MV-4-11 (cell line): Measurements from ENCODE around the gene TBX4.

Experiments
- DNase-seq: peaks from one replicate; lab custom pipeline; 2025; lab: John Stamatoyannopoulos, UW

Gene TBX4

DNA sequence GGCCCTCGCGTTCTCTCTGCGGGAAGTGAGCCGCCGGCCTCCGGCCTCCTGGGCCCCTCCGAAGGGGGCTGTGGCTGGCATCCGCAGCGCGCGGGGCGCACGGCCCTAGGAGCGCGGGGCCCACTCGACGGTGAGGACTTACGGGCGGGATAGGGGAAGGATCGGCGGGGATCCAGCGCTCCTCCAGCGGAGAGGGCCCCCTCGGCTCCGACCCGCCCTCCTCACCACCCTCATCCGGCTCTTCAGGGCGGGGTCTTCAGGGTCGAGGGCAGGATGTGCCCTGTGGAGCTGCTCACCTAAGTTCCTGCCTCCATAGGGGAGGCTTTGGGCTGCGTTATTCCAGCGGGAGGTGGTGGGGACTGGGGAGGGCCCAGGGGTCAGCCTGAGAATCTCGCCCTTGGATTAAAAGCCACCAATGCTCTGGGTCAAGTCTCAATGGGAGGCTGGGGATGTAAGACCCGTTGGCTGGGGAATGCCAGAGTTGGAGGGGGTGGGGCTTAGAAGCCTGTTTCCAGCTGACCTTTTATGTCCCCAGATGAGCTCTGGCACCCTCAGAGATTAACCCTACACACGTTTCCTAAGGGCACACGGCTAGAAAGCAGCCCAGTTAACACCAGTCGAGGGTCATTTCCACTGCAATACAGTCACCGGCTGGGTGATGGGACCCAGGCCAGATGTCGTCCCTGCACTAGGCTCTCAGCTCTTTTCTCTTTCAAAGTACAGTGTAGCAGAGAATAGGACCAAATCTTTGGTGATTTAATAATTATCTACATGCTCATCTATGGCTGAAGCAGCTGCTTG is 39.2 kb upstream of the TBX4 start:
- no peak for DNase-seq

DNA sequence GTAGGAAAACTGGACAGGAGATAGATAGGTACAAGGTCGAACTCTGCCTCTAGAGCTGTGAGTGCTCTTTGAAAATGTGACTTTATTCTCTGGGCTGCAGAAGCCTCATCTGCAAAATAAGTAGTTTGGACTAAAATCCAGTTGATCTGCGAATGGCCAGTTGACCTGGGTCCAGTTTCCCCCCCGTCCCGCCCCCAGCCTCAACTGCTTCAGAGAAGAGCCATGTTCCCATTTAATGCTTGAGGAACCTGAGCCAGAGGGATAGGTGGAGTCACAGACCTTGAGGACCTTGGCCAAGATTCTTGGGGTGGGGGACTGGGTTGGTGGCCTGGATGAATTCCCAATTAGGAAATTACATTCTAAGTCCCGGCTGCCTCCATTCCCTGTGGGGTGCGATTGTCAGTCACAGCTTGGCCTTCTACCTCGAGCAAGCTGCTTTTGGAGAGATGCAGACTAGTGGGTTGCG is 38.5 kb upstream of the TBX4 start:
- DNase-seq = no peak

GRCh38 chr17:61414141-61414935 is 37.9 kb upstream of the TBX4 start:
- DNase-seq = no peak

DNA sequence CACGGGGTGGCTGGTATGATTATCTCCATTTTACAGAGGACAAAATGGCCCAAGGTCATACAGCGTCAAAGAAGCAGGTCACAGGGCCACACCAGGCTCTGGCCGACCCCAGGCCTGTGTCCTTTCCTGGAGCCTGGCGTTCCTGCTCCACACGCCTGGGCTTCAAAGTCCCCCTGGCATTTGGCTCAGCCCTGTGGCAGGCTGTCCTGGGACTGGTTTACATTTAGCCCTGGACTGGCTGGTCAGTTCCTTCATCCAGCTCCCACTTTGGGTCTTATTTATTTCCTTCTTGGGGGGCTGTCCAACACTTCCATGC is 37.3 kb upstream of the TBX4 start:
- DNase-seq = no peak

DNA sequence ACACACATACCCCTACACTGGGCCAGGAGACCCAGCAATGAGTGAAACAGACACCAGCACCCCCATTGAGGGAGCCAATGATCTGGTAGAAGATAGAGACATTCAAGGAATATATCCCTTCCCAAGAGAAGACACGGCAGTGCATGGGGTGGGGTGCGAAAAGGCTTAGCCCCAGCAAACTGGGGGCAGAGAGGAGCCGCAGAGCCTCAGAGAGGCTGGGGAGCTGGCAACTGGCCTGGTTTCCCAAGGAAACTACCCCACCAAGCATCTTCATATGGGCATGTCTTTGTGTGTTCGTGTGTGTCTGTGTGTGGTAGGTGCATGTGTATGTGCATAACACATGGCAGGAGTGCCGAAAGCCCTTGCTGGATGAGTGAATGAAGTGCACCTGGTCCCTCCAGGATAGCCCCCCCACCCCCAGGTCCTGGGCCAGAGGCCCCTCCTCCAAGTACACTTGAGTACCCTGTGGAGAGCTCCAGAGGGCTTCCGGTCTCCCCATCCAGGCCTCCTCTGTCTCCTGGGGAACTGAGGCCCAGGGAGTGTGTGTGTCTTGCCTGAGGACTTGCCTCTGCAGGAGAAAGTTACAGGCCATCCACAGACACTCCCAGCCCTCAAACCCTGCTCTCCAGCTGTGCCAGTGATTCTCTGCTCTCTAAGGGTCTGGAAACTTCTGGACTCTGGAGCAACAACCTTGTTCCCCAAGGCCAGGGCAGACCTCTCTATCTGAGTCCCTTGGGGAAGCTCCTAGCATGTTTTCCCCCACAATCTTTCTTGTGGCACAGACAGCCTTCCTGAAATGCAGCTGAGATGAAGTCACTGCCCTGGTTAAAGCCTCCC is 36.6 kb upstream of the TBX4 start:
- no peak for DNase-seq

GRCh38 chr17:61416211-61416539 is 36.0 kb upstream of the TBX4 start:
- DNase-seq = no peak

- peak; percentile 81 for DNase-seq
These were observed 35.5 kb upstream of the TBX4 start for GRCh38 chr17:61416540-61417363.

DNA sequence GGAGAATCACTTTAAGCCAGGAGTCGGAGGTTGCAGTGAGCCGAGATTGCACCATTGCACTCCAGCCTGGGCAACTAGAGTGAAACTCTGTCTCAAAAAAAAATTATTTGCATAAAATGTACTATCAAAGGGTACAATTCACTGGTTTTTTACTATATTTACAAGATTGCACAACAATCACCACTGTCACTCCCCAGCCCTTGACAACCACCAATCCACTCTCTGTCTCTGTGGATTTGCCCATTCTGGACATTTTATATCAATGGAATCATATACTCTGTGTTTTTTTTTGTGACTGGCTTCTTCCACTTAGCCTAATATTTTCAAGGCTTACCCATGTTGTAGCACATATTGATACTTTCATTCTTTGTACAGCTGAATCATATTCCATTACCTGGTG is 33.8 kb upstream of the TBX4 start:
- DNase-seq = no peak

GRCh38 chr17:61419496-61420046 is 32.7 kb upstream of the TBX4 start:
- no peak for DNase-seq

DNA sequence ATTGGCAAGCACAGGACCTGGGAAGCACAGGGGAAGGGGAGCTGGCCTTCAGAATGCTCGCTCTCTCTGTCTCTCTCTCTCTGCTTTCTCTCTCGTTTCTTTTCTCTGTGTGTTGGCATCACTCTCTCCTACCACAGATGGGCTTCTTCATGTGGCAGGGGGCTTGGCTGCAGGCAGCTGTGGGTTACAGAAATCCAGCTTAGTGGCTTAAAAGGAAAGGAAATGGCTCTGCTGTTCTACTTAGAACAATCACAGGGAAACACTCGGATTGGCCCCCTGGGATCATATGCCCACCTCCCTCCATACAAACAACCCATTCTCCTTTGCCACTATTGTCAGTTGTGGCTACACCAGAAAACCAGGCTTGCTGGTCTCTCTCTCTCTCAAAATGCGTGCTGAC is 32.2 kb upstream of the TBX4 start:
- no peak for DNase-seq

- no peak for DNase-seq
These were observed 31.4 kb upstream of the TBX4 start for GRCh38 chr17:61420745-61421398.

DNA sequence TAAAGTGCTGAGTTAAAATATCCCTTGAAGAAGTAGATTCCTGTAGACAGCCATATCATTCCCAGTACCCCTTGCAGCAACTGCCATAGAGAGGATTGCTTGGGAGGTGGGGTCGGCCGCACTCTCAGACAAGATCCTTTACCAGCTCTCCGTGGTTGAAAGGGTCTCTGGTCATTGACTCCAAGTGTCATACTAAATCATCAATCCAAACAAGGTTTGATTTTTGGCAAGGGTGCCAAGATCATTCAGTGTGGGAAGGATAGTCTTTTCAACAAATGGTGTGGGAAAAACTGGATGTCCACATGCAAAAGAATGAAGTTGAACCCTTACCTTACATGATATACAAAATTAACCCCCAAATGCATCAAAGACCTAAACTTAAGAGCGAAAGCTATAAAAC is 30.8 kb upstream of the TBX4 start:
- no peak for DNase-seq

GRCh38 chr17:61422116-61422799 is 30.0 kb upstream of the TBX4 start:
- DNase-seq = no peak

- DNase-seq = no peak
These were observed 29.4 kb upstream of the TBX4 start for GRCh38 chr17:61422869-61423268.

DNA sequence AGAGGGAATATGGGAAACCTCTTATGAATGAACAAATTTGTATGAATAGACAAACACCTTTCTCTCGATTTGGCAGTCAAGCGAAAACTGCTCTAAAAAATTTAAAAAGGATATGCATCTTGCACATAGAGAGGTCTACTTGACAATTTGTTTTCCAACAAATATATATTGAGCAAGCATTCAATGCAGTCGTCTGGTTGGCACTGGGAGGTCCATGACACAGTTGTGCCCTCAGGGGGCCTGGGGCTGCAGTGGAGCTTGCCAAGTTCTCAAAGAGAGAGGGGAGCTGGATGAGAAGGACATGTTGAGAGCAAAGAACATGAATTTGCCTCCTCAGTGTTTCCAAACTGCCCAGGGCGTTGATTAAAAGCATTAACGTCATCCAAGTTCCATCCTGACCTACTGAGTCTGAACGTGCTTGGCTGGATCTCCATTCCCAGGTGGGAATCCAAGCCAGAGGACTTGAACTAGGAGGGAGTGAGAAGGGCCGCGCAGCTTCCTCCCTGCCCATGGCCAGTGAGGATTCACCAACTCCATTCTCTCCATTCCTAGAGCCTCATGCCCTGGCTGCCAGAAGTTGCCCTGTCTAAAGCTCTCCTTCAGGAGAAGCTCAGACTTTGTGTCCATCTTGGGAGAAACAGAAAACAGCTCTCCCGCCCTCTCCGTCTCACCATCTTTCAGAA is 28.1 kb upstream of the TBX4 start:
- no peak for DNase-seq

- DNase-seq = no peak
These were observed 26.3 kb upstream of the TBX4 start for GRCh38 chr17:61425682-61426481.

GRCh38 chr17:61426482-61427304 is 25.5 kb upstream of the TBX4 start:
- DNase-seq = no peak

DNA sequence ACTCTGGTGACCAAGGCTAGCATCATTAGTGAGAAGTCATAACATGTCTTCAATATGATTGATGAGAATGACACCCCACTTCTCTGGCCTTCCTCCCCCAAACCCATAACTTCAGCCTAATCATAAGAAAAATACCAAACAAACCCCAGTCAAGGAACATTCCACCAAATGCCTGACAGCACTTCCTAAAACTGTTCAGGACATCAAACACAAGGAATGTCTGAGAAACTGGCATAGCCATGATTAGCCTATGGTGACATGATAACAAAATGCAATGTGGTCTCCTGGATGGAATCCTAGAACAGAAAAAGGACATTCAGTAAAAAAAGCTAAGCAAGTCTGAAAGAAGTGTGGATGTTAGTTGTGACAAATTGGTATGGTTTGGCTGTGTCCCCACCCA is 24.7 kb upstream of the TBX4 start:
- no peak for DNase-seq
